ENCODE data around the gene ABLIM1.

GRCh38 chr10:114406455-114406854, 251.6 kb downstream of the ABLIM1 start:
- TF ChIP-seq POLR2AphosphoS5 (IDR thresholded peaks at IDR 0.05) (no peak), CTCF (IDR thresholded peaks at IDR 0.05 in 8 of 11, conservative IDR thresholded peaks at IDR 0.05 in 3 of 11) (peak in 1 of 11 experiments; percentile 9), POLR2A (IDR thresholded peaks at IDR 0.05) (no peak)
